ENCODE measurements around the gene TNFAIP8.

DNA sequence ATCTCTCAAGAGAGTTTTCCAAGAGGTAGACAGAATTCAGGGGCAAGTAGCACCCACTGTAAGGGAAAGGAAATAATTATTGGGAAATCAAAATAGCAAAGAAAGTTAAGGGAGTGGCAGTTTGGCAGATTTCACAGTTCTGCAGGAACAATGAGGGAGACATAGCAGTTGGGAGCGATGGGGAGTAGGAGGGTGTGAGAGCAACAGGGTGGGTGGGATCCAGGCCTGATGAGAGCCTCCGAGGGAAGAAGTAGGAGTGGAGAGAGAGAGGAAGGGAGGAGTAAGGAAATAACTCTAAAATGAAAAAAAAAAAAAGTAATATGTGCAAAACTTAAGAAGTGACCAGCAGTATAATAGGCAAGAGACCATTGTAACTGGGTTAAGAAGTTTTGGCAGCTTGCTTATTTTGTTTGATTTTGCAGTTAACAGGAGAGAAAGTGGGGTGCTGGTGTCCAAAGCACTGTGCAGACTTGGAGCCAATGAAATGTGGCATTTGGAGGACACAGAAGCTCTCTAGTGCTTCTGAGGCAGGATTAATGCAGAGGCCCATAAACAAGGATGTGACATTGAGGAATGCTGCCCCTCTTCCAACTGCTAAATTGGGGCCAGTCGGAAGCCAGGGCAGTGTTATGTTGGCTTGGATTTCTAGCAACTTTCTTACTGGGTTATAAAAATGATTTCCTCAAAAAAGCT, 10.2 kb downstream of the TNFAIP8 start:
- TF ChIP-seq, protein P1, sequence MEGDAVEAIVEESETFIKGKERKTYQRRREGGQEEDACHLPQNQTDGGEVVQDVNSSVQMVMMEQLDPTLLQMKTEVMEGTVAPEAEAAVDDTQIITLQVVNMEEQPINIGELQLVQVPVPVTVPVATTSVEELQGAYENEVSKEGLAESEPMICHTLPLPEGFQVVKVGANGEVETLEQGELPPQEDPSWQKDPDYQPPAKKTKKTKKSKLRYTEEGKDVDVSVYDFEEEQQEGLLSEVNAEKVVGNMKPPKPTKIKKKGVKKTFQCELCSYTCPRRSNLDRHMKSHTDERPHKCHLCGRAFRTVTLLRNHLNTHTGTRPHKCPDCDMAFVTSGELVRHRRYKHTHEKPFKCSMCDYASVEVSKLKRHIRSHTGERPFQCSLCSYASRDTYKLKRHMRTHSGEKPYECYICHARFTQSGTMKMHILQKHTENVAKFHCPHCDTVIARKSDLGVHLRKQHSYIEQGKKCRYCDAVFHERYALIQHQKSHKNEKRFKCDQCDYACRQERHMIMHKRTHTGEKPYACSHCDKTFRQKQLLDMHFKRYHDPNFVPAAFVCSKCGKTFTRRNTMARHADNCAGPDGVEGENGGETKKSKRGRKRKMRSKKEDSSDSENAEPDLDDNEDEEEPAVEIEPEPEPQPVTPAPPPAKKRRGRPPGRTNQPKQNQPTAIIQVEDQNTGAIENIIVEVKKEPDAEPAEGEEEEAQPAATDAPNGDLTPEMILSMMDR (IDR thresholded peaks at IDR 0.05), result no peak
- no peak for TF ChIP-seq EP300 (IDR thresholded peaks at IDR 0.05)

All from esophagus muscularis mucosa (tissue), 3 donors.